ENCODE measurements around the gene OR6B2.

OR6B2 gene

DNA sequence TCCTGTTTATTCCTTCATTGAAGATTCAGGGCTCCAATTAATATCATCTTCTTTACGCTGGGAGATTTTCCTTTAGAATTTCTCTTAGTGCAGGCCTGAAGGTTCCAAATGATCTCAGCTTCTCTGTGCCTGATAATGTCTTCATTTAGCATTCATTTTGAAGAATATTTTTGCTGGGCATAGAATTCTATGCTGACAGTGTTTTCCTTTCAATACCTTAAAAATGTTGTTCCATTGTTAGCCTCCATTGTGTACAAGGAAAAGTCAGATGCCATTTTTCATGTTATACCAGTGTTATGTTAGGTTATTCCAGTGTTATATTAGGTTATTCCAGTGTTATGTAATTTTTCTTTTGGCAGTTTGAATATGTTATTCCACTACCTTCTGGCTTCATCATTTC lies 38.0 kb upstream of the OR6B2 start:
- ChIA-PET CTCF (no interaction called here), POLR2A (no interaction called here)
- no peak for DNase-seq (ENCODE audit: extremely low spot score)
- TF ChIP-seq FOXA1 (IDR thresholded peaks at IDR 0.05) = no peak
- TF ChIP-seq LEF1 (IDR thresholded peaks at IDR 0.05; ENCODE audit: borderline replicate concordance) = no peak
- no peak for TF ChIP-seq FOXK2 (IDR thresholded peaks at IDR 0.05)
- no peak for TF ChIP-seq SP1 (IDR thresholded peaks at IDR 0.05)
- TF ChIP-seq L3MBTL2 (conservative IDR thresholded peaks at IDR 0.05) = no peak
- TF ChIP-seq ELF4 (IDR thresholded peaks at IDR 0.05) = no peak
- no peak for TF ChIP-seq NFRKB (IDR thresholded peaks at IDR 0.05)
- TF ChIP-seq FOXM1 (IDR thresholded peaks at IDR 0.05; ENCODE audit: borderline replicate concordance) = no peak
- no peak for TF ChIP-seq SUZ12 (IDR thresholded peaks at IDR 0.05)
- TF ChIP-seq ZNF384 (IDR thresholded peaks at IDR 0.05) = no peak
- TF ChIP-seq ARNT (IDR thresholded peaks at IDR 0.05) = no peak
- no peak for TF ChIP-seq BHLHE40 (IDR thresholded peaks at IDR 0.05; ENCODE audit: borderline replicate concordance)
- no peak for TF ChIP-seq HDGF (IDR thresholded peaks at IDR 0.05; ENCODE audit: borderline replicate concordance)
- TF ChIP-seq CTBP1 (IDR thresholded peaks at IDR 0.05; ENCODE audit: borderline replicate concordance) = no peak
- TF ChIP-seq PKNOX1 (IDR thresholded peaks at IDR 0.05) = no peak
- TF ChIP-seq TARDBP (IDR thresholded peaks at IDR 0.05) = no peak

GRCh38 chr2:240066489-240066888 lies 36.3 kb upstream of the OR6B2 start:
- POLR2A ChIA-PET = no interaction called here
- CTCF ChIA-PET = no interaction called here

DNA sequence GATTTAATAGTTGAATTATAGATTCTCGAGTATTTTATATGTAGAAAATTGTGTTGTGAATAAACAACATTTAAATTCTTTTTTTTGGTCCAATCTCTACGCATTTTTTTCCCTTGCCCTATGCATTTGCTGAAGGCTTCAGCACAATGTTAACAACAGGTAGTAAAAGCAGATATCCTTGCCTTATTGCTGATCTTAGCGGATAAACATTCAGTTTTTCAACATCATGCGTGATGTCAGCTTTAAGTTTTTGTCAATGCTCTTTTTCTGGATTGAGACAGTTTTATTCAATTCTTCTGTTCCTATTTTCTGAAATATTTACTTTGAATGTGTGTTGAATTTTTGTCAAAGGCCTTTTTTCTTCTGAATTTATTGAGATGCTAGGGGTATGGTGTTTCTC lies 34.7 kb upstream of the OR6B2 start:
- no peak for DNase-seq (ENCODE audit: extremely low spot score)
- POLR2A ChIA-PET = no interaction called here
- TF ChIP-seq LEF1 (IDR thresholded peaks at IDR 0.05; ENCODE audit: borderline replicate concordance) (no peak), L3MBTL2 (conservative IDR thresholded peaks at IDR 0.05) (no peak), FOXM1 (IDR thresholded peaks at IDR 0.05; ENCODE audit: borderline replicate concordance) (no peak), TARDBP (IDR thresholded peaks at IDR 0.05) (no peak), SUZ12 (IDR thresholded peaks at IDR 0.05) (no peak), ELF4 (IDR thresholded peaks at IDR 0.05) (no peak), FOXK2 (IDR thresholded peaks at IDR 0.05) (no peak), PKNOX1 (IDR thresholded peaks at IDR 0.05) (no peak), ZNF384 (IDR thresholded peaks at IDR 0.05) (no peak), HDGF (IDR thresholded peaks at IDR 0.05; ENCODE audit: borderline replicate concordance) (no peak), SP1 (IDR thresholded peaks at IDR 0.05) (no peak)
- CTCF ChIA-PET = no interaction called here

More at GRCh38 chr2:240066489-240066888, 36.3 kb upstream of the OR6B2 start:
- no peak for TF ChIP-seq ZNF384 (IDR thresholded peaks at IDR 0.05)
- TF ChIP-seq ARNT (IDR thresholded peaks at IDR 0.05) = no peak
- no peak for TF ChIP-seq TARDBP (IDR thresholded peaks at IDR 0.05)
- no peak for TF ChIP-seq FOXM1 (IDR thresholded peaks at IDR 0.05; ENCODE audit: borderline replicate concordance)
- no peak for TF ChIP-seq BHLHE40 (IDR thresholded peaks at IDR 0.05; ENCODE audit: borderline replicate concordance)
- no peak for TF ChIP-seq PKNOX1 (IDR thresholded peaks at IDR 0.05)
- TF ChIP-seq NFRKB (IDR thresholded peaks at IDR 0.05) = no peak
- TF ChIP-seq ELF4 (IDR thresholded peaks at IDR 0.05) = no peak
- TF ChIP-seq CTBP1 (IDR thresholded peaks at IDR 0.05; ENCODE audit: borderline replicate concordance) = no peak
- TF ChIP-seq FOXA1 (IDR thresholded peaks at IDR 0.05) = no peak
- no peak for TF ChIP-seq HDGF (IDR thresholded peaks at IDR 0.05; ENCODE audit: borderline replicate concordance)
- DNase-seq (ENCODE audit: extremely low spot score) = no peak

DNA sequence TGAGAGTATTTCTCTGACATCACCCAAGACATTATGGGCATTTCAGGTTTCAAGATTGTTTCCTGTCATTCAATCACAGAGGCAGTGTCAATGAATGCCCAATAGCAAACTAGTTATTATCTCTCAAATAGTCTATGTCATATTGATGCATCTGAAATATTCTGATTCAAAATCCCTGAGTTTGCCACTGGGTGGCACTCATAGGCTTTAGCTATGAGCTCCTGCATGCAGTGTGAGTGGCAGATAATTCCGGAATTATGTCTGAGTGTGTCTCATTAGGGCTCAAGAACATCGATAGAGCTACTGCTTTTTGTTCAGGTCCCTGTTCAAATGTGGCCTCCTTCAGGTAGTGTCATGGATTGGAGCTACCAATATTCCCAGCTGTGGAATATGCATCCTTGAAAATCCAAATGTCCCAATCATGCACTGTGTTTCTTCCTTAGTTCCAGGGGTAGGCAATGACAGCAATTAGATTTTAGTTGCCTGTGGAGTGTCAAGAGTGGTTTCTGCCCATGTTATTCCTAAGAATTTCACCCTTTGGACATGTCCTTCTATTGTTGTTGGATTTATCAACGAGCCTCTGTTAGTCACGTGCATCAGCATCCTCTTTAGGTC lies 30.9 kb upstream of the OR6B2 start:
- POLR2A ChIA-PET = no interaction called here
- CTCF ChIA-PET = interaction anchor here (0.7 to 3.0 kb wide), 6 partner anchors 10 to 96 kb away, joined by 3 to 24 read pairs (median 5); partner anchors contain the start of genes NDUFA10 and OTOS

DNA sequence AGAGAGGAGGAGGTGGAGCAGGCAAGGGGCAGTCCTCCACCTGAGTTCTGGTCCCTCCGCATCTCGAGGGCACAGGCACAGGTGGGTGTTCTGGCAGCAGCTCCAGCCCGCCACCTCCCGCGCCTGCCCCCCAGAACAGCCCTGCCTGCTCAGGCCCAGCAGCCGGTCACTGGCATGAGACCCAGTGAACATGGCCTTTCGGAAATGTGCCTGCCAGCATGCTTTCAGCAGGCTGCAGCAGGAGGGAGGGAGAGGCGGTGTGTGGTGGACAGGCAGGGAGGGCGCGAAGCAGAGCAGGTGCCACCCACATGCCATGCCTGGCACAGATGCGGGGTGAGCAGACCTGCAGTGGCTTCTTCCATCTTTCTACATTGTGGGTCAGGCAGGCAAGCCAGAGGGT lies 26.4 kb upstream of the OR6B2 start:
- DNase-seq (ENCODE audit: extremely low spot score) = no peak
- TF ChIP-seq ARNT (IDR thresholded peaks at IDR 0.05) = no peak
- TF ChIP-seq LEF1 (IDR thresholded peaks at IDR 0.05; ENCODE audit: borderline replicate concordance) = no peak
- no peak for TF ChIP-seq FOXA1 (IDR thresholded peaks at IDR 0.05)
- POLR2A ChIA-PET = no interaction called here
- CTCF ChIA-PET = interaction anchor here (0.9 kb wide), 1 partner anchor 87 kb away, joined by 3 read pairs; no protein-coding TSS in a partner anchor

More for the DNA sequence above, 30.9 kb upstream of the OR6B2 start:
- peak; percentile 39 for DNase-seq (ENCODE audit: extremely low spot score)
- TF ChIP-seq PKNOX1 (IDR thresholded peaks at IDR 0.05) = peak; percentile 88
- TF ChIP-seq ZNF384 (IDR thresholded peaks at IDR 0.05) = no peak

GRCh38 chr2:240055177-240055917 lies 25.1 kb upstream of the OR6B2 start:
- TF ChIP-seq SUZ12 (IDR thresholded peaks at IDR 0.05) (no peak), PKNOX1 (IDR thresholded peaks at IDR 0.05) (peak; percentile 65), FOXK2 (IDR thresholded peaks at IDR 0.05) (no peak)
- CTCF ChIA-PET = interaction anchor here (0.9 kb wide), 1 partner anchor 88 kb away, joined by 3 read pairs; no protein-coding TSS in a partner anchor
- no peak for DNase-seq (ENCODE audit: extremely low spot score)
- POLR2A ChIA-PET = no interaction called here

Measured in HEK293T (cell line).